Measurements from ENCODE around the gene LITAF.
"Not testable (repeated sequence)": the region's sequence is repeated elsewhere in the genome, so short reads cannot be mapped to it uniquely, and the experiment has no call there.

LITAF gene

DNA sequence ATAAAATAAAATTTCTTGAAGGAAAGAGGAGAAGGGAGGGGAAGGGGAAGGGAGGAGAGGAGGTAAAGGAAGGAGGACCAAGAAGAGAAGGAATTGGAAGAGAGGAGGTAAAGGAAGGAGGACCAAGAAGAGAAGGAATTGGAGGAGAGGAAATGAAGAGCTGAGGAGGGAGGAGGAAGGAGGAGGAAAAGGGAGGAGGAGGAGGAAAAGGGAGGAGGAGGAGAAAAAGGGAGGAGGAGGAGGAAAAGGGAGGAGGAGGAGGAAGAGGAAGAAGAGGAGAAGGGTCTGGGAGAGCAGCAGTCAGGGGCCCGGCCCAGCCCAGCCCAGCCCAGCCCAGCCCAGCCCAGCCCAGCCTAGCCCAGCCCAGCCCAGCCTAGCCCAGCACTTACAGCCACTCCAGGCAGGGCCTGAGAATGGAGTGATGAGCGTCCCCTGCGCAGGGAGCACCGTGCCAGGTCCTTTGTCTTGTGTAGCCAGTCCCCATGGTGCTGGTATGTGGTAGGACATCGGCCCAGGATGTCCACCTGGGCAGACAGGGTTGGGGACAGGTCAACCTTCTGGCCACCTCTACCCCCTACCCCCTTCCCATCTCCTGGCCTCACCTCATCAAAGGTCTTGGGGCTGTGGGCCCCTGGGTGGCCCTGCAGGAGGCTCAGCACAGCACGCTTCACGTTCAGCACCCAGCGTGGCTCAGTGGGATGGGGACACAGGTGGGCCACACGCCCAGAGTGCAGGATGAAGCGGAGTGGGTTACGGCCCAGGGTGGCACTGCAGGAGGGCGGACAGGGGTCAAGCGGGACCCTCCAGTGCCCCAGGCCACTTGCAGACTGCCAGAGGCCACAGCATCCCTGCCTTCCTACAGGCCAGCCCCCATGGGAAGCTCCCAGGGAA lies 70.9 kb downstream of the LITAF start:
- no peak for DNase-seq

DNA sequence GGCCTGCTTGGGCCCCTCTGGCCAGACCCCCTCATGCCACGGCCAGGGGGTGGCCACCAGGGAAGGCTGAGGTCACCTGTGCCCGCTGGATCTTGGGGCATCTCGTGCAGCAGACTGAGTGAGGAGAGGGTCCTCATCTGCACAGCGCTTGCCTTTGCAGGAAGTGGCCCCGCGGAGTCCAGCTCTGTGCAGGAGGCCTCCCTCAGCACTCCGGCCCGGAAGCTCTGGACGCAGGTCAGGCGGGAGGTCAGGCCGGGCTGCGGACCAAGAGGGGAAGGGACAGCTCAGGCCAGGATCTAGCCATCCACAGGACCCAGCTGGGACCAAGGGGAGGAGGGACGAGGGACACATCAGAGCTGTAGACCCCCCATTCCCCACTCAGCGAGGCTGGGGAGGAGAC lies 72.4 kb downstream of the LITAF start:
- no peak for DNase-seq

DNA sequence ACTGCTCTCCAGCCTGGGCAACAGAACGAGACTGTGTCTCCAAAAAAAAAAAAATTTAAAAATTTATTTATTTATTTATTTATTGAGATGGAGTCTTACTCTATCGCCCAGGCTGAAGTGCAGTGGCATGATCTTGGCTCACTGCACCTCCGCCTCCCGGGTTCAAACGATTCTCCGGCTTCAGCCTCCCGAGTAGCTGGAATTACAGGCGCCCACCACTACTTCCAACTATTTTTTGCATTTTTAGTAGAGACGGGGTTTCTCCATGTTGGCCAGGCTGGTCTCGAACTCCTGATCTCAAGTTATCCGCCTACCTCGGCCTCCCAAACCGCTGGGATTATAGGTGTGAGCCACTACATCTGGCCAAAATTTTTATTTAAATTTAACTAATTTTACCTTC lies 73.4 kb downstream of the LITAF start:
- DNase-seq: not testable (repeated sequence)

DNA sequence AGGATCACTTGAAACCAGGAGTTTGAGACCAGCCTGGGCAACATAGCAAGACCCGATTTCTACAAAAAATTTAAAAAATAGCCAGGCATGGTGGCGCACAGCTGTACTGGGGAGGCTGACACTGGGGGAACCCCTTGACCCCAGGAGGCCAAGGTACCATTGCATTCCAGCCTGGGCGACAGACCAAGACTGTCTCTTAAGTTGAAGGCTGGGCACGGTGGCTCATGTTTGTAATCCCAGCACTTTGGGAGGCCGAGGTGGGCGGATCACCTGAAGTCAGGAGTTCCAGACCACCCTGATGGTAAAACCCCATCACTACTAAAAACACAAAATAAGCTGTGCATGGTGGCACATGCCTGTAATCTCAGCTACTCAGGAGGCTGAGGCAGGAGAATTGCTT lies 74.9 kb downstream of the LITAF start:
- no peak for DNase-seq

DNA sequence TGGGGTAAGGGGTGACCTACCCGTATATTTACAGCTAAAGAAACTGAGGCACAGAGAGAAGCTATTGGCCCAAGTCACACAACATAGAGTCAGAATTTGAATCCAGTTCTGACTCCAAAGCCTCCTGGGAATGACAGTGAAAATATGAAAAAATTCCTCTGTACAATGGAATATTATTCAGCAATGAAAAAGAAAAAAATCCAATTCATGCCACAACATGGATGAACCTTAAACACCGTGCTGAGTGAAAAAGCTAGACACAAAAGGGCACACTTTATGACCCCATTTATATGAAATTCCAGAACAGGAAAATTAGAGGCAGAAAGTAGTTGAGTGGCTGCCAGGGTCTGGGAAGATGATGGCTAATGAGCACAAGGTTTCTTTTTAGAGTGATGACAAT lies 75.4 kb downstream of the LITAF start:
- DNase-seq: no peak

DNA sequence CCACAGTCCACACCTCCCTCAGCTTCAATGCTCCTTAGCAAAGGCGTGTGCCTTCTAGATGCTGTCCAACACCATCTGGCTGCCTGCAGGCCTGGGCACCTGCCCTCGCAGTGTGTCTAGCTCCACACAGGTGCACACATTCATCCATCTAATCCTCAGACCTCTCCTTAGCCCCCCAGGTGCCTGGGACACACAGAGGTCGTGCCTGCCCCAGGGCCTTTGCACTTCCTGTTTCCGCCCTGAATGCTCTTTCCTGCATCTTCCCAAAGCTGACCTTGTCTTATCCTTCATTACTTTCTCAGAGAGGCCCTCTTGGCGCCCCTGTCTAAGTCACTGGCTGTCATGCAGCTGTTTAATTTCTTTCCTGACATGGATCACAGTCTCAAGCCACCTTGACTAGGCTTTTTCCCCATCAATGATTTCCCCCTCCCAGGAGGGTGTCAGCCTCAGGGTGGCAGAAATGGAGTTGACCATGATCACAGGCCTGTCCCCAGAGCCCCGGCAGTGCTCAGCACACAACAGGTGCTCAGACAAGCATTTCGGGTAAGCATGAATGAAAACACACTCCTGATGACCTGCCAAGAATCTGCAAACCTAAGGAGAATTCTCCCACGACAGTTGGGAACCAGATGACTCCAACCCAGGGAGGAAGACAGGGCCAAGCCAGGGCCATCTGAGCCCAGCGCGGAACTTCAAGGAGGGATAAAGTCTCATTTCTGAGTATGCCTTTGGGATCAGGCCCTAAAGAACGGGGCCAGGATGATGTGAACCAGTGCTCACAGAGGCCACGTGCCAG lies 76.3 kb downstream of the LITAF start:
- no peak for DNase-seq

DNA sequence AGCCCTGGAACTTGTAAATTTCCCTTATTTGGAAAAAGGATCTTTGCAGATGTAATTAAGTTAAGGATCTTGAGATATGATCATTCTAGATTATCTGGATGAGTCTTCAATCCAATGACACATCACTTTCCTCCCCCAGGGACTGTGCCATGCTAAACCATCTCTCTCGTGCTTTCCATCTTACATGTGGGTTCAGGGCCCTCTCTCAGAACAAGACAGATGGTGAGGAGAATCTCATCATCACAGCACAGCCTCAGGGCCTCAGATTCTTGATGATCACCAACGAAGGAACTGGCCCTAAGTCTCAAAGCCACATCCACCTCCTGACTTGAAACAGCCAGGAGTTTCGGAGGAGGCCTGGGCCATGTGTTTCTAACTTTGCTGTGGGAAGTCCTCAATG lies 78.7 kb downstream of the LITAF start:
- DNase-seq: no peak

DNA sequence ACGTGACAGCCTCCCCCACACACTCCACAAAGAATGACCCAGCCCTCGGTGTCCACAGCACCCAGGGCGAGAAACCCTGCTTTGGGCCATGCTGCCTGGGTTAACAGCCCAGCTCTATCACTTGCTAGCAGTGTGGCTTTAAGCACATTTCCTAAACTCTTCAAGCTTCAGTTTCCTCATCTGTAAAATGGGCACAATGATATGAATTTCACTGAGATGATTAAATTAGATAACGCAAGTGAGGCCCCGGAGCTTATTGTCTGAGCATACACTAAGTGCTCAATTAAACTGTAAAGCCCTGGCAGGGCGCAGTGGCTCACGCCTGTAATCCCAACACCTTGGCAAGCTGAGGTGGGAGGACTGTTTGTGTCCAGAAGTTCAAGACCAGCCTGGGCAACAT lies 79.4 kb downstream of the LITAF start:
- DNase-seq: no peak

DNA sequence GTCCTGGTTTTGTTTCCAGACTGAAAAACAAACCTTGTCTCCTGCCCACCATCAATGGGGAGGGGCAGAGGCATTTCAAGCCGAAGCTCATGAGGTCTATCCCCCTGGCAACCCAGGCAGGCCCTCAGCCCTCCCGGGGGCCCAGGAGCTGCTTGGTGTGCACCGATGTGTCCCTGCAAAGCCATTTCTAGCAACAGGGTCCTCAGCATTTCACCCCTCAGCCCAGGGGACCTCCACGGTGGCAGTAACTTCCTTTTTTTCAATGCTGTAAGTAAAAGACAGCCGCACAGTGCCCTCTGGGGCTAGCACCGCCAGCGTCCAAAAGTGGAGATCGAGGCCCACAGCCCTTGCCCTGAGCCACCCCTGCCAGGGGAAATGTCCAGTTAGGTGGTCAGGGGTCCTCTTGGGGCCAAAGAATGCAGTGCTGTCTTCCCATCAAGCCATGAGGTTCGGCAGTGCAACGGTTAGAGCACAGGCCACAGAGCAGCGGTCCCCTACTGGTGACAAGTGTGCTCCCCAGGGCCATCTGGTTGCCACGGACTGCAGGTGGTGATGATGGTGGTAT lies 79.9 kb downstream of the LITAF start:
- DNase-seq: peak in 1 of 2 donors; percentile 10

DNA sequence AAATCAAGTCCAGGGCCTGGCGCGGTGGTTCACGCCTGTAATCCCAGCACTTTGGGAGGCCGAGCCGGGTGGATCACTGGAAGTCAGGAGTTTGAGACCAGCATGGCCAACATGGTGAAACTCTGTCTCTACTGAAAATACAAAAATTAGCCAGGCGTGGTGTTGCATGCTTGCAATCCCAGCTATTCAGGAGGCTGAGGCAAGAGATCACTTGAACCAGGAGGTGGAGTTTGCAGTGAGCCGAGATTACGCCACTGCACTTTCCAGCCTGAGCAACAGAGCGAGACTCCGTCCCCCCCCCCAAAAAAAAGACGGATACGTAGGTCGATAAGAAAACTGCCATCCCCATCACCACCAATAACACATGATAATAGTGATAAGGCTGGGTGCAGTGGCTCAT lies 82.5 kb downstream of the LITAF start:
- DNase-seq: not testable (repeated sequence)

DNA sequence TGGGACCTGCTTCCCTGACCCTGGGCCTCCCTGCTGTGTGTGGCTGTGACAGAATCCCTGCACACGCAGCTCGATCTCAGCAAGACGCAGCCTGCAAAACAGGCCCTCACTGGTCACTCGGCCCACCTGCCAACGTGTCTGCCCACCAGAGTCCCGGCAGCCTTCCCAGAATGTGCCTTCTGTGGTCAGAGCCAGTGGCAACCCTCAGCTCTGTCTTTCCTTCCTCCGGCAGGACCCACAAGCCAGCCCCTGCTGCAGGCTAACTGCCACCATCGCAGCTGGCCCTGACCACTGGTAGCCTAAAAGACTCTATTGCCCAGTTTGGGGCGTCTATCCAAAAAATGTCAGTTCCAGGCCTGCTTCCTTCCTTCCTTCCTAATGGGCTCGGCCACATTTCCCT lies 83.2 kb downstream of the LITAF start:
- DNase-seq: no peak

DNA sequence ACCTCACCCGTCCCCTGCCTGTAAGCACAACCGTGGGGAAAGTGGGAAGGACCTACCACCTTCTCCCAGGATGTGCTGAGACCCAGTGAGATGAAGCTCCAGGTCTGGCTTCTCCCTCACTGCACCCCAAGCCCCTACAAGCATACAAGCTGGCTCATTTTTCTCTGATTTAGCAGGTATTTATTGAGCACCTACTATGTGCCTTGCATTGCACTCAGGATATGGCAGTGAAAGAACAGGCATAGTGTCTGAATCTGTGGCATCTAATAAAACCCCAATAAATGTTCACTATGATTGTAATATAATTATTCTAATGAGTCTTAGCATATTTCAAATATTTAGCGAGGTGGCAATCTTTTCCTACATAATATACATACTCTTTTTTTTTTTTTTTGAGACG lies 84.5 kb downstream of the LITAF start:
- DNase-seq: no peak

DNA sequence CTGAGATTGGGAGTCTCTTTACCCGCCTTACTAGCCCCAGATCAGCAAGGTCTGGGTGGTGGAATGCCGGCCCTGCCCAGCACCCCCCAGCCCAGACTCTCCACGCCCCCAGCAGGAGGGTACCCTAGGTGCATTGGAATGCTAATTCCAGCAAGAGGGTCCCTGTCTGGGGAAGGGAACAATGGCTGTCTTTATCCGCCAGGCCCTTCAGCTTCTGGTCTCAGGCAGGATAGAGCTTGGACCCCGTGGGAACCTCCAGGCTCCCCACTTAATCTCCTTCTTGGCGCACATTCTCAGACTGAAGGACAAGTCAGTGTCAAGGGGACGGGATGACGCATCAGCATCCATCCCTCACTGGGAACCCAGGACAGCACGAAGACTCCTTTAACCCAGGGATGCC lies 85.1 kb downstream of the LITAF start:
- DNase-seq: no peak

DNA sequence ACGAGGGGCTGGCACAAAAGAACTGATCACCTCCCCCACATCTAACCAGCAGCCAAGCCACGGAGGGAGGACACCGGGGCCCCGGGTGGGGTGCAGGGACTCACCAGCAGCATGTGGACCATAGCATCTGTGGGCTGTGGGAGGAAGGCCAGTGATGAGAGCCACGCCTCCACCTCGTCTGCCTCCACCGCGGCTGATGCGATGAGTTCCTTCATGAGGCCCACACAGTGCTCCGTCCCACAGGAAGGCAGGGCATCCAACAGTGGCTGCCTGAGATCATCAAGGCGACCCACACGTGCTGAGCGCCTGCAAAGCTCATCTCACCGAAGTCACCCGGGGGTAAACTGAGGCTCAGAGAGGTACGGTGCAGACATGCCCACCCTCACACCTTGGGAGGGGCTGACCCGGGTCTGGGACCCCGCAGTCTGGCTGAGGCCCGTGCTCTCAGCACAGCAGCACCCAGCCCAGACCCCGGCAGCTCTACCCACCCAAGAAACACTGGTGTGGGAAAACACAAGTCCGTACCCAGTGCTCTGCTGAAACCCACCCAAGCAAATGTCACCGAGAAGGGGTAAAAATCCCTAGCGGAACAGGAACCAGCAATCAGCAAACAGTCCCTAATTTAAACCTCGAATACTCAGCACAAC lies 85.9 kb downstream of the LITAF start:
- no peak for DNase-seq

DNA sequence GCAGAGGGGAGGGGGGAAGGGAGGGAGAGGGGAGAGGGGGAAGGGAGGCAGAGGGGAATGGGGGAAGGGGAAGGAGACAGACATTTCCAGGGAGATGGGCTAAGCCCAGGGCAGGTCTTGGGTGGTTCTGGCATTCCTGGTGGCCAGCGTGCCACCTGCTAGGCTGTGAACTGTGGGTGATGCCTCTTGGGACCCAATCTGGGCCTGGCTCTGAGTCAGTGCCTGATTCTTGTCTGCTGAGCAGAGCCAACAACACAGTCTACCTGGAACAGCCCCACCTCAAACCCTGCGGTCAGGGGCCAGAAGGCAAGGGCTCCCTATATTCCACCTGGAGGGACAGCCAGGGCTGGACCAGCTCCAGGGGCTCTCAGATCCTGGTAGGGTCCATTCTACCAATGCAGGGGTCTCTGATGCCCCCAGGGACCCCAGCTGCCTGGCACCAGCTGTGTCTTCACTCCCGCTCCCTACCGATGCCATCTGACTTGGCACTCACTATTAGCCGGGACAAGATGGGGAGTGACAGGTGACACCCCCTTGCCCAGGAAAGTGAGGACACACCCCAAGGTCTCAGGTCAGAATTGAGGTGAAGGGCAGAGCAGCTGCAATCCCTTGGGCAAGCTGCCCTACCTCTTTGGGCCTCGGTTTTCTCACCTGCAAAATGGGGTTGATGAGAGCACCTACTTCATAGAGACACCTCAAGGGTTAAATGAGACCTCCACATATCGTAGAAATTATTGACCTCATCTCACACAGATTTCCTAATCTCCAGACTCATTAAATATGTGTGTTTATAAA lies 87.2 kb downstream of the LITAF start:
- DNase-seq: no peak

DNA sequence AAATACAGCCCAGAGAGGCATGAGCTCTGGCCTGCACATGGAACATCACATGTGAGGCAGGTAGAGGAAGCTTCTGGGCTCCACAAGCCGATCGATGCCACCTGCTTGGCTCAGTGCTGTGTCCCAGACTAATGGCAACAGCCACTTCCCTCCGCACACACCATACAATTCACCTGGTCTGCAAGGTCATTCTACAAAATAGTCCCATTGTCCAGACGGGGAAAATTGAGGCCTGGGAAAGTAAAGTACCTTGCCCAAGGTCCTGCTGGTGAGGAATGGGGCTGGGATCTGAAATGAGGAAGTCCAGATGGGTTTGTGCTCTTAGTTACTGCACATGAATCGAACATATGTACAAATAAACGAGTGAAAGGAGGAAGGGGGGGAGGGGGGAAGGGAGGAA lies 88.0 kb downstream of the LITAF start:
- no peak for DNase-seq

DNA sequence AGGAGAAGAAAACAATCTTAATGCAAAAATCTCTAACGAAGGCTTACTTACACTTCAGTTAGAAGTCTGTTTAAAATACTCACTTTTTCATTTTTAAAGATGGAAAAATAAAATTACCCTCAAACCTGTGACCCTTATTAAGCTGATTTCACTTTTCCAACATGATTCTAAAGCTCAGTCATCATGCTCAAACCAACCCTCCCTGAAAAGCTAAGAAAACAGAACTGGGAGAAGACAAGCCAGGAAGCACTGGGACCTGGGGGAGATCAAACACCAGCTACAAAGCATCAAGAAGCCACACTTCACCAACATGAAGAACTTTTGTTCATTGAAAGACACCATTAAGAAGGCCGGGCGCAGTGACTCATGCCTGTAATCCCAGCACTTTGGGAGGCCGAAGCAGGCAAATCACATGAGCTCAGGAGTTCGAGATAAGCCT lies 88.8 kb downstream of the LITAF start:
- no peak for DNase-seq

Data from CD4-positive, alpha-beta T cell treated with Interleukin-1 beta for 1 hour (primary cell).